GM18519 (cell line): ENCODE measurements around the gene UBE2N.
"Not testable (repeated sequence)": the region's sequence is repeated elsewhere in the genome, so short reads cannot be mapped to it uniquely, and the experiment has no call there.

Experiments
- ATAC-seq: cut with Tn5 transposase; IDR thresholded peaks from one replicate; pipeline ENCODE4 v1.9.1; 2021; ENCODE audit warnings: mild to moderate bottlenecking, moderate library complexity; ENCODE audit not compliant: unreplicated experiment, low FRiP score

Gene UBE2N

GRCh38 chr12:93447555-93448290 lies 6.0 kb upstream of the UBE2N start:
- ATAC-seq: no peak

DNA sequence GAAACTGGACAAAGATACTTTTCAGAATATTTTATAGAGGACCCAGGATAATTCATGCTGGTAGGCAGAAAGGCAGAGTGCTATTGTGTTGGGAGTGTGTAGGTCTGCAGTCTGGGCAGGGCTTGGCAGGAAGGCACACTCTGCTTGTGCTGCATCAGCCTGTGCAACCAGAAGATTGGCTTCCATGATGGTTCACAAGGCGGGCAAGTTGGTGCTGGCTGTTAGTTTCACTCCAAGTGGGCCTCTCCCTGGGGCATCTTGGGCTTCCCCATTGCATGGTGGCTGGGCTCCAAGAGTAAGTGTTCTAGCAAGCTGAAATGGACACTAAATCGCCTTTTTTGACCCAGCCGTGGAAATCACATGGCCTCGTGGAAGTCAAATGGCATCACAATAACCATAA lies 1.8 kb upstream of the UBE2N start:
- ATAC-seq: no peak

DNA sequence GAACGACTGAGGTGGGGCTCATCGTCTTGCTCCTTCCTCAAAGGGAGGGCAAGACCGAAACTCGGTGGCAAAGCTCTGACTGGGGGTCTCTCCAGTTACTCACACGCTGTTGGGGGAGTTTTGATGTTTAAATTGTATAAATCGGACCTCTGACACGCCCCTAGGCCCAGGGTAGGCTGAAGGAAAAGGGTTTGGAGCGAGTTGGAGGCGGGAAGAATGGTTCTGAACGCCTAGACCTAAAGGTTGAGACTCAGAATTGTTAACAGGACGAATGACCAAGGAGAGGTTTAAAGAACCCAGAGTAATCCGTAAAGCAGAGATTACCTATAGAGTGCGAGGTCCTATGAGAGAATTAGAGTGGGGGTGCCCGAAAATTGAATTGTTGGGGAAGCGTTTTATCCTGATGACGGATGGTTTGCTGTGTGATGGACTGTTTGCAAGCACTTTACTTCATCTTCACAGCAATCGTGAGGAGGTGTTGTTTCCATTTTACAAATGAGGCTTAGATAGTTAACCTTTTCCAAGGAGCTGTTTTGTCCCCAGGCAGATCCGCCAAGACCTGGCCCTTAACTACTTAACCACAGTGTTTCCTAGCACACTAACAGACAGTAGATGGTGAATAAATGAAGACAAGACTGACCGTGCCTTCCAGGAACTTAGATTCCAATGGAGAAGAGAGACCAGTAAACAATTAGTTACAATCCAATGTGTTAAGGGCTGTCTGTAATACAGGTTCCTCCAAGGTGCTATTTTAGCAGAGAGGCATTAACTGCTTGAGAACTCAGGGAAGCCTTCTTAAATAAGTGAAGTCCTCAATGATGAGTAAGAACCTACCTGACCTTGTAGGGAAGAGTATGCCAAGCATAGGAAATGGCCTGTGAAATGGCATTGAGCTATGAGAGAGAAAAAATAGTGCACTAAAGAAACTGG lies 929 bp upstream of the UBE2N start:
- no peak for ATAC-seq

DNA sequence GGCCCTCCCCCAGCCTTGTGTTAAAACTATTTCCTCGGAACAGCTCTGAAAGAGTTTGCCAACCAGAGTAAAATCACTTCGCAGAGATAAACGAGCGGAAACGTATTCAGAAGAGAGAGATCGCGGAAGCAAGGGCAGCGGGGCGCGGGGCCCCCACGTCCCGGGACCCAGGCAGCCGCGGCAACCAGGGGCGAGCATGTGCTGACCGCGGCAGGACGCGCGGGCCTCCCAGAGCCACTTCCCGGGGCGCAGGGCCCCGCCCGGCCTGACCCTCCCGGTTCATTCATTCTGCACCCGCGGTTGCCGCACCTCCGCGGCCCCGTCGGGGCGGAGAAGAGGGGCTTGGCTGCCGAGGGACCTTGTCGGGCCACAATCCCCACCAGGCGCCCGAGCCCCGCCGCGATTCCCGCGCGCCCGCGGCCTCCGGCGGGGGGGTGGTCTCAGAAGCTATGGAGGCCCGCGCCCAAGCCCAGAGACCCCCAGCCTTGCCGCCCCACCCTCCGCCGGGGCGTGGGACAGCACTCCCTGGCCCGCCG lies 598 bp downstream of the UBE2N start:
- no peak for ATAC-seq

DNA sequence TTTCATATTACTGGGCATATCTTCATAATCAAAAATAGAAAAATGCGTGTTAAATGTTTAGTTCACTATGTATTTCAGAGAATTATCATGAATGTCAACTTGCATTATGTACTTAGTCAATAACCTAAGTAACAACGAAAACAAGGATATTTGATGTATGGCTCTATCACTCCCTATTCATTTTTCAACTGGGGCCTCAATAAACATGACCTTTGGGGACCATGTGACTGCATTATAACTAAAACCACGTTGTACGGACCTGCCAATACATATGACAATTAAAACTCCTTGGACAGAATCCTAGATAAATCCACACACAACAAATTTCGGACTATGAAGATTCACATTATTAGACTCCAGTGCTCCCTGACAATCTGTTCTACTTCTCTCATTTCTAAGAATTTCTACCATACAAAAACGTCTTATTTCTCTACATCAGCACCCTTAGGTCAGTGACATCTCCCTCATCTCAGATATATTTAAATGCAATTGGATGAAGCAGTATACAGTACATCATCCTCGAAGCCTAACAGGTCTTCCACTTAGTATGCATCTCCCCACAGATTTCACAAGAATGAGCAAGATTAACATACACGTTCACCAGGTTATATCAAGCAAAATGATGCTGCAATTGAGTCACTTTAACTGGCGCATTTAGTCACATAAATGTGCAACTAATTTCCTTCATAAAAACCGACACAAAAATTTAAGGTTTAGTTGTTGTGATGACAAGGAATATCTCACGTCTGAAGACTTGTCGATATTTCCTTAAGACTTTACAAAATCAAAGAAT lies 1.5 kb downstream of the UBE2N start:
- ATAC-seq: no peak

GRCh38 chr12:93438266-93439050 lies 3.3 kb downstream of the UBE2N start:
- ATAC-seq: no peak

DNA sequence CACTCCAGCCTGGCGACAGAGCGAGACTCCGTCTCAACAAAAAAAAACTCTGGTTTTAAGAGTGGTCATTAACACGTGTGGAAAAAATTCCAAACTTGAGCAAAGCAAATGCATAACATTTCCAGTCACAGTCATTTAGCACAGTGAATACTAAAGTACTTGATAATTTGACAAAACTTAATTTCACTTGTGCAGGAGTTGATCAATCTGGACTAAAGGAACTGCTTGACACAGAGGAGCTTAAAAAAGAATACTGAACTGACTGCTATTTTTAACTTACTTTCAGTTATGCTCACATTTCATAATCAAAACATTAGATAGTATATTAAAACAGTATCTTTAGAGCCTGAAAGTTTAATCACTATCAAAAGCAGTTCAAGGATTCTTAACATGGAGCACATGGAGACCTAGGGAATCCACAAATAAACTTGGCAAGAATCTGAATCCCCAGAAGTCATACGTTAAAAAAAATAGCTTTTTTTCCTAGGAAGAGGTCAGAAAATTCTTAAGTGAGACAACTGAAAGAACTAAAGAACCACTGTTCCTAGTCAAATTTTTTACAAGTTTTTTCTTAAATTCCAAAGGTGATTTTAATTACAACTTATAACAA lies 7.4 kb downstream of the UBE2N start:
- no peak for ATAC-seq

- ATAC-seq: not testable (repeated sequence)
Observed at GRCh38 chr12:93432031-93432430, 9.7 kb downstream of the UBE2N start.

DNA sequence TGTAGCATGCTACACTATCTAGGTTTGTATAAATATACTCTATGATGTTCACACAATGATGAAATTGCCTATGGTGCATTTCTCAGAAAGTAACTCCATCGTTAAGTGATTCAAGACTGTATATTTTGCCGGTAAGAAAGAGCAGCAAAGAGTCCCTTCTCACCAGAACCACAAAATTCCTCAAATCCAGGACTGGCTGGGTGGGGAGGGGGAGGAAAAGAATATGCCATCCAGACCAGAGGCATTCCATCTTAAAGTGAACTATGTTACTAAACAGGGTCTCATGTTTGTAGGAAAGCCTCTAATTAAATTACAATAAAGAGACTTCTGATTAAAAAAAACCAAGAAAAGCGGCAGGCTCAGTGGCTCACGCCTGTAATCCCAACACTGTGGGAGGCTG lies 11.5 kb downstream of the UBE2N start:
- no peak for ATAC-seq

GRCh38 chr12:93429852-93430251 lies 11.9 kb downstream of the UBE2N start:
- ATAC-seq: no peak

- no peak for ATAC-seq
Observed at GRCh38 chr12:93429448-93429847, 12.3 kb downstream of the UBE2N start.

DNA sequence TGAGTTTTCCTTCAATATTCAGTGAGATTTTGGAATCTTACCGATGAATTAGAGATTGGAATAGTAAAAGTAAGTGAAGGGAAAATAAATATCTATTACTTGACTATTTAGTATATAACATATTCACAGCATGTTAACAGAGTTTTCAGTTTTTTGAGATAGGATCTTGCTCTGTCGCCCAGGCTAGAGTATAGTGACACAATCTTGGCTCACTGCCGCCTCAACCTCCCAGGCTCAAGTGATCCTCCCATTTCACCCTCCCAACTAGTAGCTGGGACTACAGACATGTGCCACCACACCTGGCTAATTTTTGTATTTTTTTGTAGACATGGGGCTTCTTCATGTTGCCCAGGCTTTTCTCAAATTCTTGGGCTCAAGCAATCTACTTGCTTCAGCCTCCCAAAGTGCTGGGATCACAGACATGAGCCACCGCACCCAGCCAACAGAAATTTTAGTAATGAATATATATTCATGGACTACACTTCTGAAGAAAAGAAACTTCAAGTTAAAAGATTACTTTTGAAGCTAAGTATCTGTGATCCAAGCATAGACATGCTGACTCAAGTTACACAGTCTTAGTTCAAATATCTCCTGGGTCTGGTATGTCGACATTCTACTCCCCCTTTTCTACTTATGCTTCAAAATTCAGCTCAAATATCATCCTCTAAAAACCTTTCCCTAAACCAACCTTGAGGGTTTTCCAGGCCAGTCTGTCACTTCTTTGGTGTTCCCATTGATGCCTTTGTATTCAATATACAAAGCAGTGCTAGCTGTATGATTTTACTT lies 13.8 kb downstream of the UBE2N start:
- no peak for ATAC-seq

- ATAC-seq: no peak
Observed at GRCh38 chr12:93426412-93426805, 15.3 kb downstream of the UBE2N start.

DNA sequence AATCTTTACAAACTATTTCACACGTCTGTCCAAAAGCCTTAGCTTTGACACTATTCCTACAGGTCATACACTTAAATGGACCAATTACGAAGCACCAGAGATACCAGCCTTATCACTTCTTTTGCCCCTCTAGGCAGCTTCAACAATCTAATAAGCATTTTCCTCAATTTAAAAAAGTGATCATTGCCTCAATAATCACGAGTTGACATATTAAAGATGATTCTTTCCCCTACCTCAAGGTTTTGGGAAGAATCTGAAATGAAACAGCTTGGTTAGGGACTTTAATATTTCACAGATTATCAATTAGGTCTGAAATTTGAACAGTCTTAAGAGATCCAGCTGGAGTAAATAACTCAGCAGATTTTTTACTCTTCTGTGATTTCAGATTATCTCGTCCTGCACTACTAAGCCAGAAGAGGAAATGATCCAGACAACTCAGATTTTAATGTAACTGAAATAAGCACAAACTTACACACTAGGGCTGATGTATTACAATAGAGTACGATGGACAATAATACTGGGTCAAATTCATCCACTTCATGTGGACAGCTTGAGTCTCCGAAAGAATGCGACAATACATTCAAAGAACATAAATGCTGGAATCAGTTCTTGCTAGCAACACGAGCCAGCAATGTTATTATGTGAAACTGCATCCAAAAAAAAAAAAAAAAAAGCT lies 15.9 kb downstream of the UBE2N start:
- ATAC-seq: no peak

GRCh38 chr12:93422050-93422449 lies 19.7 kb downstream of the UBE2N start:
- no peak for ATAC-seq

- no peak for ATAC-seq
Observed at GRCh38 chr12:93419388-93420034, 22.2 kb downstream of the UBE2N start.

- no peak for ATAC-seq
Observed at GRCh38 chr12:93417967-93418480, 23.7 kb downstream of the UBE2N start.
